Large intestine (tissue), 3 donors: ENCODE data around the gene PPA1. TPM values are rescaled to one million over a fixed set of nuclear protein-coding genes. Genes with fewer than 3 reads are reported as not detected.
"Not testable (repeated sequence)": the region's sequence is repeated elsewhere in the genome, so short reads cannot be mapped to it uniquely, and the experiment has no call there.

ENCODE experiments used
- DNase-seq, 2 donors: peaks; one replicate each; pipeline versions ENCODE4 v3.0.0 to v3.0.0-alpha.2; 2013
- H3K27ac ChIP-seq: one replicate; pipeline ENCODE4 v1.5.1; 2013; ENCODE audit warnings: low read length
- H3K27me3 ChIP-seq: 2 replicates; pipeline ENCODE4 v1.6.1; 2013; ENCODE audit warnings: low read length; ENCODE audit not compliant: control insufficient read depth, insufficient read depth
- H3K36me3 ChIP-seq: 2 replicates; pipeline ENCODE4 v1.6.1; 2013; ENCODE audit warnings: low read length; ENCODE audit not compliant: control insufficient read depth, insufficient read depth
- H3K4me1 ChIP-seq: one replicate; pipeline ENCODE4 v1.6.1; 2013; ENCODE audit warnings: low read length; ENCODE audit not compliant: control insufficient read depth, insufficient read depth
- H3K4me3 ChIP-seq: one replicate; pipeline ENCODE4 v1.5.1; 2013; ENCODE audit warnings: low read length
- H3K9me3 ChIP-seq: one replicate; pipeline ENCODE4 v1.6.1; 2013; ENCODE audit warnings: mild to moderate bottlenecking, low read depth, low read length, moderate library complexity; ENCODE audit not compliant: control insufficient read depth
- WGBS: methylation state at CpG from one replicate; pipeline ENCODE4 v1.1.5; 2013; ENCODE audit warnings: low lambda C conversion rate; ENCODE audit not compliant: insufficient coverage; 5-methylcytosine and 5-hydroxymethylcytosine counted together
- polyA plus RNA-seq: library from polyadenylated mRNA; unstranded; fragments of 120-200 nt; gene quantifications from one replicate; pipeline ENCODE4 v1.2.1, GENCODE V29; 2013

Gene PPA1
- polyA plus RNA-seq, 1 donor: 137 TPM

- no peaks in the 10 kb centered on the region for H3K27me3 ChIP-seq
- no peak overlapping the region for H3K4me3 ChIP-seq
- H3K9me3 ChIP-seq: no peaks in the 10 kb centered on the region
- H3K27ac ChIP-seq: no peak overlapping the region
- no peak for DNase-seq
- WGBS: 92% methylated on average over 2 of the region's 4 CpGs
- H3K4me1 ChIP-seq: no peaks in the 10 kb centered on the region
- no peaks in the 10 kb centered on the region for H3K36me3 ChIP-seq
Observed at GRCh38 chr10:70191161-70191971, 41.9 kb downstream of the PPA1 start.

DNA sequence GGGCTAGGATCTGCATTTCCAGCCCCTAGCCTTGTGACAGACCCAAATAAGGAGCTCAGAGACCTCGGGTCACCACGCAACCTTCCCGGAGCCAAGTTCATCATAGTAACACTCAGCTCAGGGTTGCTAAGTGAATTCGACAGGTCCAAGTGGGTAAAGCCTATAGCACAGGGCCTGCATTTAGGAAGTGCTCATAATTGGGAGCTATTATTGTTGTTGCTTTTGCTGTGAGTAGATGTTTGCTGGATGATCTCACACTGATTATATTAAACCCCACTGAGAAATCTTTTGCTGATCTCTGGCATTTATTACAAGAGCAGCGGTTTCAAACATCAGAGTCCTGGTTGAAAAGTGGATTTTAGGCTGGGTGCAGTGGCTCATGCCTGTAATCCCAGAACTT is 42.6 kb downstream of the PPA1 start:
- Histone ChIP-seq H3K27ac (no peak overlapping the region), H3K27me3 (no peaks in the 10 kb centered on the region), H3K9me3 (no peaks in the 10 kb centered on the region), H3K4me1 (no peaks in the 10 kb centered on the region), H3K36me3 (no peaks in the 10 kb centered on the region), H3K4me3 (no peak overlapping the region)
- WGBS: no CpG with 5 or more reads among the region's 5 CpGs
- no peak for DNase-seq

- Histone ChIP-seq H3K36me3 (no peaks in the 10 kb centered on the region), H3K27ac (no peak overlapping the region), H3K9me3 (no peaks in the 10 kb centered on the region), H3K4me3 (no peak overlapping the region), H3K4me1 (no peaks in the 10 kb centered on the region), H3K27me3 (no peaks in the 10 kb centered on the region)
- WGBS: 100% methylated on average over 1 of the region's 8 CpGs
- no peak for DNase-seq
Observed at GRCh38 chr10:70190102-70190501, 43.1 kb downstream of the PPA1 start.

DNA sequence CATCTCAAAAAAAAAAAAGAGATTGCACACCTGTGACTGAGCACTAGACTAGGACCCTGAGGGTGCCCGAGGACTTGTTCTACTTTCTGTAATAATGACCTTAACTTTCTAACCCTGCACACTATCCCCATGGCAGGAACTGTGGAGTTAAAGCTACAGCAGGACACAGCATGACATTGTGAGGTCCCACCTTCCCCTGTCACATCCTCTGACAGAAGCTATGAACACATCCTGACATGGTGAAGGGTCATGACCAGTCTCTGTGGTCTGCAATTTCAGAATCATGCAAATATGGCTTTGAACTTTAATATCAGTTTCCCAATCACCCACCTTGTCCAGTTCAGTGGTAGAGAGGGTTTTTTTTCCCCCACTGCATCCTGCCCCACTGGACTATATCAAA is 44.5 kb downstream of the PPA1 start:
- no peak for DNase-seq
- no peaks in the 10 kb centered on the region for H3K4me1 ChIP-seq

DNA sequence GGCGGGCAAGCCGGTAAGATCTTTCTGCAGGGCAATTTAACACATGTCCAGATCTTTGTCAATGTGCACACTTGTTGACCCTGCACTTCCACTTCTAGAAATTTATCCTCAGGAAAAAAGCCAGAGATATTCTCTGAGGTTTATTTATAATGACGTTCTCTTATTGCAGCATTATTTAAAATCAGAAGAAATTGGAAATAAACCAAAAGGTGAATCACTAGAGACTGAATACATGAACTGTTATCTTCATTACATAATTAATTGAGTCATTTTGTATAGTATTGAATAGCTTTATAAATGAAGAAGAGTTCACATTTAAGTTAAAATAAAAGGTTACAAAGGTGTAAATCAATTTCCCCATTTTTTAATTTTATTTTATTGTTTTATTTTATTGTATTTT is 46.7 kb downstream of the PPA1 start:
- WGBS: no CpG with 5 or more reads among the region's 3 CpGs
- Histone ChIP-seq H3K4me3 (no peak overlapping the region), H3K27ac (no peak overlapping the region), H3K36me3 (no peaks in the 10 kb centered on the region), H3K9me3 (no peaks in the 10 kb centered on the region), H3K27me3 (peaks cover 2% of the 10 kb centered on the region), H3K4me1 (no peaks in the 10 kb centered on the region)
- no peak for DNase-seq

More for the DNA sequence above, 44.5 kb downstream of the PPA1 start:
- Histone ChIP-seq H3K27ac (no peak overlapping the region), H3K36me3 (no peaks in the 10 kb centered on the region), H3K27me3 (no peaks in the 10 kb centered on the region), H3K4me3 (no peak overlapping the region), H3K9me3 (no peaks in the 10 kb centered on the region)
- WGBS: no CpG with 5 or more reads among the region's 1 CpG

DNA sequence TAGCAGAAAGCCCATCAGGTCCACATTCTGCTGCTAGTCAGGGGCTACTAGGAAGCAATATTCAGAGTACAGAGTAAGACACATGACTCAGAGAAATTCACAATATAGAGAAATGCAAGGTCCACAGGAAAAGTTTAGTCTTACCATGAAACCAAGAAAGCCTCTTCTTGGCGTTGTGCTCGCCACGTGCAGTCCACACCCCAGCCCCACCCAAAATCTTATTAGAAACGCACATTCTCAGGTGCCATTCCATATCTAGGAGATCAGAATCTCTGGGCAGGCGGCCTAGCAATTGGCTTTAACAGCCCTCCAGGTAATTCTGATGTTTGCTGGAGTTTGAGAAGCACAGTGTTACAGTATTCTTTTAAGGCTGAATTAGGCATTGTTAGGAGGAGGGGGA is 47.1 kb downstream of the PPA1 start:
- DNase-seq: peak in 1 of 2 donors; percentile 10
- Histone ChIP-seq H3K27ac (no peak overlapping the region), H3K27me3 (peaks cover 2% of the 10 kb centered on the region), H3K4me1 (no peaks in the 10 kb centered on the region), H3K4me3 (no peak overlapping the region), H3K9me3 (no peaks in the 10 kb centered on the region), H3K36me3 (no peaks in the 10 kb centered on the region)
- WGBS: no CpG with 5 or more reads among the region's 5 CpGs

DNA sequence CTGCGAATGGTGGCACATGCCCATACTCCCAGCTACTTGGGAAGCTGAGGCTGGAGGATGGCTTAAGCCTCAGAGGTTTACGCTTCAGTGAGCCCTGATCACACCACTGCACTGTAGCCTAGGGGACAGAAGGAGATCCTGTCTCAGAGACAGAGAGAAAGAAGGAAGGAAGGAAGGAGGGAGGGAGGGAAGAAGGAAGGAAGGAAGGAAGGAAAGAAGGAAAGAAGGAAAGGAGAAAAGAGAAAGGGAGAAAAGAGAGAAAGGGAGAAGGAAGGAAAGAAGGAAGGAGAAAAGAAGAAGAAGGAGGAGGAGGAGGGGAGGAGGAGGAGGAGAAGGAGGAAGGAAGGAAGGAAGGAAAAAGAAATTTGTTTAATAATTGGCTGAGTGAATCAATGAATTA is 49.9 kb downstream of the PPA1 start:
- no peaks in the 10 kb centered on the region for H3K36me3 ChIP-seq
- H3K4me1 ChIP-seq: no peaks in the 10 kb centered on the region
- no peak for DNase-seq
- peaks cover 2% of the 10 kb centered on the region for H3K27me3 ChIP-seq
- no peaks in the 10 kb centered on the region for H3K9me3 ChIP-seq
- no peak overlapping the region for H3K27ac ChIP-seq
- WGBS: no CpG with 5 or more reads among the region's 2 CpGs
- no peak overlapping the region for H3K4me3 ChIP-seq

DNA sequence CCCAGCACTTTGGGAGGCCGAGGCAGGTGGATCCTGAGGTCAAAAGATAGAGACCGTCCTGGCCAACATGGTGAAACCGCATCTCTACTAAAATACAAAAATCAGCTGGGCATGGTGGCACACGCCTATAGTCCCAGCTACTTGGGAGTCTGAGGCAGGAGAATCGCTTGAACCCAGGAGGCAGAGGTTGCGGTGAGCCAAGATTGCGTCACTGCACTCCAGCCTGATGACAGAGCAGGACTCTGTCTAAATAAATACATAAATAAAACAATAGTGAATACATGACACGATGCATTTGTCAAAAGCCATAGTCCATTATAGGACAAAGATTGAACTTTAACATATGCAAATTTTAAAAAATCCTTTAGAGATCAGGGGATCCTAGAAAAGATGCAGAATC is 54.0 kb downstream of the PPA1 start:
- 83% methylated on average over 1 of the region's 8 CpGs for WGBS
- not testable (repeated sequence) for H3K4me1 ChIP-seq, DNase-seq, H3K36me3 ChIP-seq, H3K9me3 ChIP-seq, H3K27ac ChIP-seq, H3K4me3 ChIP-seq, H3K27me3 ChIP-seq

GRCh38 chr10:70178139-70178725 is 55.0 kb downstream of the PPA1 start:
- DNase-seq: no peak
- Histone ChIP-seq H3K9me3 (no peaks in the 10 kb centered on the region), H3K4me3 (no peak overlapping the region), H3K27me3 (peaks cover 2% of the 10 kb centered on the region), H3K36me3 (no peaks in the 10 kb centered on the region), H3K4me1 (no peaks in the 10 kb centered on the region), H3K27ac (no peak overlapping the region)
- no CpG with 5 or more reads among the region's 4 CpGs for WGBS

- Histone ChIP-seq H3K36me3 (no peaks in the 10 kb centered on the region), H3K27me3 (no peaks in the 10 kb centered on the region), H3K4me3 (no peak overlapping the region), H3K9me3 (no peaks in the 10 kb centered on the region), H3K4me1 (no peaks in the 10 kb centered on the region), H3K27ac (no peak overlapping the region)
- no peak for DNase-seq
- no CpG with 5 or more reads among the region's 6 CpGs for WGBS
Observed at GRCh38 chr10:70176441-70176840, 56.8 kb downstream of the PPA1 start.

- Histone ChIP-seq H3K4me3 (no peak overlapping the region), H3K4me1 (no peaks in the 10 kb centered on the region), H3K9me3 (no peaks in the 10 kb centered on the region), H3K36me3 (no peaks in the 10 kb centered on the region), H3K27me3 (no peaks in the 10 kb centered on the region), H3K27ac (no peak overlapping the region)
- no peak for DNase-seq
- no CpG with 5 or more reads among the region's 3 CpGs for WGBS
Observed at GRCh38 chr10:70175516-70175915, 57.7 kb downstream of the PPA1 start.
